HG02571 (cell line): Measurements from ENCODE around the gene KAT7.

ENCODE experiments used
- ATAC-seq: cut with Tn5 transposase; IDR thresholded peaks from one replicate; pipeline ENCODE4 v1.9.1; 2021; ENCODE audit warnings: mild to moderate bottlenecking, moderate library complexity; ENCODE audit not compliant: unreplicated experiment

Gene KAT7

GRCh38 chr17:49866882-49867413 is 78.5 kb downstream of the KAT7 start:
- ATAC-seq: no peak

- no peak for ATAC-seq
Observed at GRCh38 chr17:49869038-49869374, 80.5 kb downstream of the KAT7 start.

DNA sequence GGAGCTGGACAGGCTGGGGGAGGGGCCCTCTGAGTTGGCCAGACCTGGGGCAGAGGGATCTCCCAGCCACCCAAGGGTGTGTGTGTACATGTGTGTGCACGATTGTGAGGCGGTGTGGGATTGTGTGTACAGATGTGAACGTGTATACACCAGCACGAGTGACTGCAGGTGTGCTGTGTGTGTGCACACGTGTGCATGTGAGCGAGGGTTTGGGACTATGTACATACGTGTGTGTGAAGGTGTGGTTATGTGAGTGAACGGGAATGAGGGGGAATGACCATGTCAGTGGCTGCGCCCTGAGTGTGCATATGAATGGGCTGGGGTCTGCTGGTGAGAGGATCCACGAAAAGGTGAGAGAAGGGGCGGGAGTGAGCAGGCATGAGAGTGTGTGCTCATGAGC is 81.8 kb downstream of the KAT7 start:
- ATAC-seq: no peak

DNA sequence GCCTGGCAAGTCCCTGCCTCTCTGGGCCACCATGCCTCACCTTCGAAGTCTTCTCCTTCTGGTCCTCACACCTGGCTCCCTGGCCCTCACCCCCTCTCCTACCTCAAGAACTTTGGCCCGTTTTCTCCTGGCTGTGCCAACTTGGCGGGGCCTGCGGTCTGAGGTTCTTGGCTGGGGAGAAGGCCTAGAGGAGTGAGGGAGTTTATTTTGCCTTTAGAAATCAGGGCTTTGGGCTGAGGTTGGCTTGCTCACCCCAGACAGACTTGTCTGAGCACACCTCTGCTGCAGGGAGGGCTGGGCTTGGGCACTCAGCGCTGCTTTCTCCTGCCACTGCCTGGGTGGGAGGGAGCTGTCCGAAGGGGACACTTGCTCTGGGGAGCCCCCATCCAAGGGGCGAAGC is 82.7 kb downstream of the KAT7 start:
- ATAC-seq: no peak

DNA sequence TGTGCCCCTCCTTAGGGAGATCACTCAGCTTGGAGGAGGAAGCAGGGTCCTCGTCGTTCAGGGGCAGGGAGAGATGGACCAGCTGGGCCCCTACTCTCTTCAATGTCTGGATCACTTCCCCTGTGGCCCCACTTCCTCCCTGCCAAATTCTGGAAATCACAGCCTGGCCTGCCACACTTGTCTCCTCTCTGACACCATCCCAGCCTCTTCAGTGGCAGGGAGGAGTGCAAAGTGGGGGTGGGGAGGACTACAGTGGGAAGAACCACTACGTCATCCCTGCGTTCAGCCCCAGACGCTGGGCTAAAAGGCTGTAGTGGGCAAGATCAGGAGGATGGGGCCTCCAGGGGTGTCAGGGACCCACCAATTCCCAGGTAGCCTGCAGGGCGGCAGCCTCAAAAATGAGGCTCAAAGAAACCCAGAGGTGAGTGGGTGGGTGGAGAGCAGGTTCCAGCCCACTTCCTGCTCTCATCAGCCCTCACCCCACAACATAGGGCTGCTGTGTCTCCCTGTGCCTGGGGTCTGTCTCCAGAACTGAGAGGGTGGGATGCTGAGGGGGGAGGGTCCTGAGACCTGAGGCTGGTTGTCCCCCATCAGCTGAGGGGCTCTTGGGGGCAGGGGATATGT is 84.4 kb downstream of the KAT7 start:
- no peak for ATAC-seq

GRCh38 chr17:49873466-49873865 is 85.0 kb downstream of the KAT7 start:
- ATAC-seq: no peak

- no peak for ATAC-seq
Observed at GRCh38 chr17:49873926-49874325, 85.4 kb downstream of the KAT7 start.

GRCh38 chr17:49874911-49875310 is 86.4 kb downstream of the KAT7 start:
- no peak for ATAC-seq

DNA sequence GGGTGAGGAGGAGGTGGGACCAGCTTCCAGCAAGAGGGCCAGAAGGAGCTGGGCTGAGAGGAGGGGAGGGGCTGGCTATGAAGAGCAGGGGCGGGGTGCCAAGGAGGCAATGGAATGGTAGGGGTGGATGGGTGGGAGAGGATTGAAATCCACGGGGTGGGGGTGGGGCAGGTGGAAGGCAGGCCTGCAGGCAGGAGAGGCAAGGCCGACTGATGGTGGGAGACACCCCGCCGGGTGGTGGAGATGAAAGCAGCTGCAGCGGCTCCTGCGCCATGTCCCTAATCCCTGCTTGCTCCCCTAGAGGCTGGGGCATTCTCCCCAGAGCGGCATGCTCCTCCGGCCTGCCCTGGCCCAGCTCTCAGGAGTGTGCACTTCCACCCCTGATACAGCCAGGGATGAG is 87.2 kb downstream of the KAT7 start:
- ATAC-seq: no peak

GRCh38 chr17:49878931-49879904 is 90.7 kb downstream of the KAT7 start:
- ATAC-seq: no peak

- no peak for ATAC-seq
Observed at GRCh38 chr17:49880291-49881053, 92.0 kb downstream of the KAT7 start.

GRCh38 chr17:49881054-49881402 is 92.5 kb downstream of the KAT7 start:
- ATAC-seq: no peak

GRCh38 chr17:49882434-49882833 is 94.0 kb downstream of the KAT7 start:
- no peak for ATAC-seq
